Thyroid gland (tissue), 4 donors: ENCODE data around the gene COL4A1. TPM values are rescaled to one million over a fixed set of nuclear protein-coding genes. Genes with fewer than 3 reads are reported as not detected.

Experiments used
- DNase-seq, 2 donors: peaks; one replicate each; pipeline ENCODE4 v3.0.0-alpha.2; 2019
- H3K27ac ChIP-seq, 3 donors: fragments of 200-600 bp; sonication (generic); 1 replicate in 2 of 3; 2 replicates in 1 of 3; pipeline ENCODE4 v1.5.1; 2016 to 2019; ENCODE audit warnings: mild to moderate bottlenecking in 1 of 3, moderate library complexity in 1 of 3
- H3K27me3 ChIP-seq: fragments of 200-600 bp; sonication (generic); one replicate; pipeline ENCODE4 v1.5.1; 2019
- H3K36me3 ChIP-seq, 2 donors: fragments of 200-600 bp; sonication (generic); one replicate each; pipeline ENCODE4 v1.5.1; 2016 to 2019
- H3K4me1 ChIP-seq, 2 donors: fragments of 200-600 bp; sonication (generic); one replicate each; pipeline ENCODE4 v1.5.1; 2017 to 2019
- H3K4me3 ChIP-seq, 3 donors: fragments of 200-600 bp; sonication (generic); replicated peaks in 1 of 3; 1 replicate in 2 of 3; 2 replicates in 1 of 3; pipeline ENCODE4 v1.5.1; 2016; ENCODE audit warnings: mild to moderate bottlenecking in 1 of 3
- H3K9me3 ChIP-seq: fragments of 200-600 bp; sonication (generic); one replicate; pipeline ENCODE4 v1.5.1; 2017
- POLR2A ChIP-seq, 2 donors: fragments of 450-650 bp; IDR thresholded peaks; one replicate each; pipeline ENCODE4 v1.6.1; 2017; ENCODE audit warnings: antibody characterized with exemption in 2 of 2, mild to moderate bottlenecking in 2 of 2, moderate library complexity in 1 of 2
- WGBS, 2 donors: methylation state at CpG; one replicate each; pipeline ENCODE4 v1.1.5; 2017; 5-methylcytosine and 5-hydroxymethylcytosine counted together
- intact Hi-C: fragments of 100-400 bp; cut with DNase I; formaldehyde crosslinking; loops from one replicate; pipeline ENCODE4 v1.15.1; 2023
- total RNA-seq, 4 donors: library from RNA; depleted of rRNA; stranded (reverse); fragments of >200 nt; gene quantifications; one replicate each; pipeline ENCODE4 v1.2.3, GENCODE V29; 2016
- TF ChIP-seq, protein P1 (sequence below), 6 experiments: fragments of 200-600 bp in 3 of 6; fragments of 450-650 bp in 3 of 6; sonication (generic) in 3 of 6; IDR thresholded peaks; one replicate each; pipeline ENCODE4 v1.5.1; 2016 to 2019; ENCODE audit warnings: antibody characterized with exemption in 6 of 6, mild to moderate bottlenecking in 2 of 6, inconsistent platforms in 1 of 6, moderate library complexity in 1 of 6

Gene COL4A1
- total RNA-seq, 4 donors from 2014 or later, result 71.3 to 161 (median 112) TPM

DNA sequence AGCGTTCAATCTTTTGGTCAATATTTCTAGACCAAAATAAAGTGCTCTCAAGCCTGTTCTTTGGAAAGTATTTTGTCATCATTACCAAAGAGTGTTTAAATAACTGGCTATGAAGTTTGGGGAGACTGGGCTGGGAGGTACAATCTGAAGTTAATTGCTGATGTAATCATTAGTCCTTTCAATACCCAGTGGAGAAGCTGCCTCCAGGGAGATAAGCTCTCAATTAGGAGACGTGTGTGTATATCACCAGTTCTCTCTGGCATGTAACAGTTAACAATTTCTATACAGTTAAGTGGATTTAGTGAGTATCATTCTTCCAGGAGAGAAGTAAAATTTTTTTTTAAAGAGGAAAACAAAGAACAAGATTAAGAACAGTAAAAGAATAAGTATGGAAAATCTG, 1.4 kb downstream of the COL4A1 start:
- 25 to 34% methylated on average over 2 of the region's 2 CpGs for WGBS, 2 donors
- intact Hi-C loops, result no loop called here
- no peak for TF ChIP-seq POLR2A (IDR thresholded peaks at IDR 0.05)
- TF ChIP-seq, protein P1, sequence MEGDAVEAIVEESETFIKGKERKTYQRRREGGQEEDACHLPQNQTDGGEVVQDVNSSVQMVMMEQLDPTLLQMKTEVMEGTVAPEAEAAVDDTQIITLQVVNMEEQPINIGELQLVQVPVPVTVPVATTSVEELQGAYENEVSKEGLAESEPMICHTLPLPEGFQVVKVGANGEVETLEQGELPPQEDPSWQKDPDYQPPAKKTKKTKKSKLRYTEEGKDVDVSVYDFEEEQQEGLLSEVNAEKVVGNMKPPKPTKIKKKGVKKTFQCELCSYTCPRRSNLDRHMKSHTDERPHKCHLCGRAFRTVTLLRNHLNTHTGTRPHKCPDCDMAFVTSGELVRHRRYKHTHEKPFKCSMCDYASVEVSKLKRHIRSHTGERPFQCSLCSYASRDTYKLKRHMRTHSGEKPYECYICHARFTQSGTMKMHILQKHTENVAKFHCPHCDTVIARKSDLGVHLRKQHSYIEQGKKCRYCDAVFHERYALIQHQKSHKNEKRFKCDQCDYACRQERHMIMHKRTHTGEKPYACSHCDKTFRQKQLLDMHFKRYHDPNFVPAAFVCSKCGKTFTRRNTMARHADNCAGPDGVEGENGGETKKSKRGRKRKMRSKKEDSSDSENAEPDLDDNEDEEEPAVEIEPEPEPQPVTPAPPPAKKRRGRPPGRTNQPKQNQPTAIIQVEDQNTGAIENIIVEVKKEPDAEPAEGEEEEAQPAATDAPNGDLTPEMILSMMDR (IDR thresholded peaks at IDR 0.05), result no peak
- no peaks in the 10 kb centered on the region for H3K9me3 ChIP-seq
- no peaks in the 10 kb centered on the region for H3K36me3 ChIP-seq
- H3K4me1 ChIP-seq, result peaks cover 42 to 66% of the 10 kb centered on the region in 2 donors
- peak overlapping the region in 1 of 3 donors; percentile 97 for H3K4me3 ChIP-seq
- H3K27me3 ChIP-seq, result no peaks in the 10 kb centered on the region
- peak overlapping the region; percentile 90 to 99 (median 93) for H3K27ac ChIP-seq
- DNase-seq, result no peak

DNA sequence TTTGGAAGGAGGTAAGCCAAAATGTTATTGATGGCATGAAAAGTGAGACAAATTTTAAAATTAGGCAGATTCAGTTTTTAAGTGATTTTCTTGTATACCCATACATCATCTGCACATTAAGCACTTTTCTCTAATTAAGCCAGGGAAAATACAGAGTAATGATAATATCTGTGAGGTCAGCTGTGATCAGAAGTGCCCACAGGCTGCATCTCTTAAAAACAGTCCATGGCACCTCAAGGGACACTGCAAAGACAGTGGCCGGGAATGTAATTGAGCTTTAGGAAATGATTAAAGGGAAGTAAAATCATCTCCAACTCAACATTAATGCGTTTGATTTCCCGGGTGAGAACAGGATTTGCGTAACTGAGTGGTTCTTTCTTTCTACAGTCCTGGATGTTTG, 2.0 kb downstream of the COL4A1 start:
- intact Hi-C loops, result no loop called here
- Histone ChIP-seq H3K4me1 (peaks cover 40 to 66% of the 10 kb centered on the region in 2 donors), H3K27me3 (no peaks in the 10 kb centered on the region), H3K9me3 (no peaks in the 10 kb centered on the region), H3K27ac (peak overlapping the region; percentile 90 to 99 (median 93)), H3K4me3 (no peak overlapping the region), H3K36me3 (no peaks in the 10 kb centered on the region)
- TF ChIP-seq POLR2A (IDR thresholded peaks at IDR 0.05), result no peak
- TF ChIP-seq, protein P1 (IDR thresholded peaks at IDR 0.05), result no peak
- WGBS, 2 donors, result 18 to 23% methylated on average over 4 of the region's 4 CpGs
- no peak for DNase-seq

DNA sequence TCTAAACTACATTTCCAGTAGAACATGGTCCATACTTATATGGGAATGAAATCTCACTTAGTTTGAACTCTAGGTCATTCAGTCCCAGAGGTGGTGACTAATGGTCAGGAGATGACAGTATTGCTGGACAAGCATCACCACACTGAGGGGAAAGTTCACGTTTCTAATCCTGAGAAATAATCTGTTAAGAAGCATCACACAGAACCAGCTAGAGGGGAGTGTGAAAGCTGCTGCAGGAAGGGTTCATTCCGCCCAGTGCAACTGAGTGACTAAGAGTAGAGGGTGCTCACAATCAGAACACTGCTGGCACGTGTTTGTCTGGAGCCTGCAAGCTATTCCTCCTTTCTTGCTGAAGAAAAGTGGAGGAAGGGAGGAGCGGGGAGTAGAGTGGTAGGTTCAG, 2.7 kb downstream of the COL4A1 start:
- no peaks in the 10 kb centered on the region for H3K36me3 ChIP-seq
- no peaks in the 10 kb centered on the region for H3K9me3 ChIP-seq
- H3K27ac ChIP-seq, result peak overlapping the region in 2 of 3 donors; percentile 93 to 99
- no peaks in the 10 kb centered on the region for H3K27me3 ChIP-seq
- no peak overlapping the region for H3K4me3 ChIP-seq
- intact Hi-C loops, result no loop called here
- peaks cover 32 to 66% of the 10 kb centered on the region in 2 donors for H3K4me1 ChIP-seq
- 69 to 73% methylated on average over 4 of the region's 4 CpGs for WGBS, 2 donors
- TF ChIP-seq POLR2A (IDR thresholded peaks at IDR 0.05), result peak in 1 of 2 donors; percentile 2
- TF ChIP-seq, protein P1 (IDR thresholded peaks at IDR 0.05), result no peak
- no peak for DNase-seq

DNA sequence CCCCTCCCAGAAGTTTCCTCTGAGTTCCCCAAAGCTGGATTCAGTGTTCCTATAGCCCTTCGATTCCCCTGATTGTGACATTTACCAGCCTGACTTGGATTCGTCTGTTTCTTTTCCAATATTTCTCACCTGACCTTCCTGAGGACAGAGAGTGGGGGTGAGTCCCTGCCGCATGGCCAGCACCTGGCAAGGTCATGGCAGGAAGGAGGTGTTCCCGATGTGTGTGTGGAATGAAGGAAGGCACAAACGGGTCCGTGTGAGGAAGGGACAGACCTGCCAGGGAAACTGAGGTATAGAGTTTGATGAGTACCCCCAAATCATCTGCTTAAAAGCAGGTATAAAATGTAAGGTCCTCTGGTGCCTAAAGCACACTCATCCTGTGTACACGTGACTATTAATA, 3.3 kb downstream of the COL4A1 start:
- no peak overlapping the region for H3K4me3 ChIP-seq
- H3K36me3 ChIP-seq, result no peaks in the 10 kb centered on the region
- H3K27me3 ChIP-seq, result no peaks in the 10 kb centered on the region
- H3K4me1 ChIP-seq, result peaks cover 30 to 64% of the 10 kb centered on the region in 2 donors
- H3K9me3 ChIP-seq, result no peaks in the 10 kb centered on the region
- DNase-seq, result no peak
- TF ChIP-seq, protein P1 (IDR thresholded peaks at IDR 0.05), result no peak
- no peak for TF ChIP-seq POLR2A (IDR thresholded peaks at IDR 0.05)
- intact Hi-C loops, result no loop called here
- 86 to 90% methylated on average over 7 of the region's 7 CpGs for WGBS, 2 donors
- H3K27ac ChIP-seq, result peak overlapping the region in 2 of 3 donors; percentile 93 to 99

DNA sequence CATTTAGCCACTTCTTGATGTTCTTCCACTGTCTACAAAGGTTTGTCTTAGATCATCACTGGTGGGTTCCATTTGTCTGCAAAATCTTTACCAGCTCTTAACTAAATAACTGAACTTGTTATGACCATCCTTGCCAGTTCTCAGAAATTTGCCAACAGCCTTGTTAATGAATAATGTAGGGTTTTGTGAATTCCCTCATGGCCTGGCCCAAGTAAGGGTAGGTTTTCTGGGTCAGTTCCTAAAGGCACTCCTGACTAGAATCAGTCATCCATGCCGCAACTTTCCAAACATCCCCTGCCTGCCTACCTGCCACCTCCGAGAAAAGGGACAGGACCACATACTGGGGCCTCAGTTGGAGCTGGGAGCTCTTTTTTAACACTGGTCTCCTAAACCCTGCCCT, 4.0 kb downstream of the COL4A1 start:
- Histone ChIP-seq H3K36me3 (no peaks in the 10 kb centered on the region), H3K4me1 (peaks cover 30 to 64% of the 10 kb centered on the region in 2 donors), H3K27me3 (no peaks in the 10 kb centered on the region), H3K27ac (peak overlapping the region in 2 of 3 donors; percentile 93 to 99), H3K4me3 (no peak overlapping the region), H3K9me3 (no peaks in the 10 kb centered on the region)
- TF ChIP-seq, protein P1 (IDR thresholded peaks at IDR 0.05), result no peak
- TF ChIP-seq POLR2A (IDR thresholded peaks at IDR 0.05), result peak in 1 of 2 donors; percentile 14
- intact Hi-C loops, result no loop called here
- WGBS, 2 donors, result 35 to 36% methylated on average over 2 of the region's 2 CpGs
- no peak for DNase-seq
